Fibroblast of pulmonary artery (primary cell): ENCODE measurements around the gene PNKP.

Experiments used
- DNase-seq: peaks from one replicate; pipeline ENCODE4 v3.0.0-alpha.2; 2010; ENCODE audit warnings: low read depth
- H3K4me3 ChIP-seq: replicated peaks from 2 replicates; pipeline ENCODE4 v1.5.1; 2011; ENCODE audit warnings: low read depth, mild to moderate bottlenecking, control low read depth, low read length, moderate library complexity
- CTCF ChIP-seq: IDR thresholded peaks from 2 replicates; pipeline ENCODE4 v1.5.1; 2011; ENCODE audit warnings: mild to moderate bottlenecking, control low read depth, low read length, inconsistent platforms; ENCODE audit errors: missing control alignments

Gene PNKP

GRCh38 chr19:49843265-49843664 is 24.1 kb downstream of the PNKP start:
- no peak for DNase-seq
- no peak overlapping the region for H3K4me3 ChIP-seq
- TF ChIP-seq CTCF = no peak

GRCh38 chr19:49840736-49841249 is 26.6 kb downstream of the PNKP start:
- no peak for DNase-seq
- no peak overlapping the region for H3K4me3 ChIP-seq
- no peak for TF ChIP-seq CTCF

- DNase-seq = no peak
- H3K4me3 ChIP-seq = no peak overlapping the region
- TF ChIP-seq CTCF = no peak
Measured at GRCh38 chr19:49840321-49840720, 27.1 kb downstream of the PNKP start.

- no peak overlapping the region for H3K4me3 ChIP-seq
- TF ChIP-seq CTCF = no peak
- DNase-seq = no peak
Measured at GRCh38 chr19:49839713-49840112, 27.7 kb downstream of the PNKP start.

- no peak overlapping the region for H3K4me3 ChIP-seq
- DNase-seq = no peak
- TF ChIP-seq CTCF = no peak
Measured at GRCh38 chr19:49838885-49839588, 28.3 kb downstream of the PNKP start.

- no peak for TF ChIP-seq CTCF
- DNase-seq = no peak
- no peak overlapping the region for H3K4me3 ChIP-seq
Measured at GRCh38 chr19:49837425-49837824, 30.0 kb downstream of the PNKP start.

- DNase-seq = no peak
- no peak overlapping the region for H3K4me3 ChIP-seq
- no peak for TF ChIP-seq CTCF
Measured at GRCh38 chr19:49837009-49837310, 30.4 kb downstream of the PNKP start.
